Cardiac fibroblast (primary cell): ENCODE data around the gene FAM50A.

Source experiments
- DNase-seq, 2 donors: peaks; one replicate each; pipeline versions ENCODE4 v3.0.0 to v3.0.0-alpha.2; 2010; ENCODE audit warnings: low read depth in 2 of 2
- H3K4me3 ChIP-seq, 2 donors: replicated peaks in 1 of 2; 1 replicate in 1 of 2; 2 replicates in 1 of 2; pipeline ENCODE4 v1.5.1; 2011; ENCODE audit warnings: low read depth in 2 of 2, low read length in 2 of 2, mild to moderate bottlenecking in 2 of 2, moderate library complexity in 1 of 2
- CTCF ChIP-seq: IDR thresholded peaks from one replicate; pipeline ENCODE4 v1.5.1; 2011; ENCODE audit warnings: low read depth, mild to moderate bottlenecking, low read length, inconsistent platforms

Gene FAM50A

GRCh38 chrX:154469880-154470279 is 25.9 kb downstream of the FAM50A start:
- no peak for TF ChIP-seq CTCF
- DNase-seq: no peak
- no peak overlapping the region for H3K4me3 ChIP-seq

- H3K4me3 ChIP-seq: no peak overlapping the region
- DNase-seq: no peak
- no peak for TF ChIP-seq CTCF
Measured at GRCh38 chrX:154470434-154470833, 26.5 kb downstream of the FAM50A start.

- TF ChIP-seq CTCF: no peak
- no peak for DNase-seq
- H3K4me3 ChIP-seq: no peak overlapping the region
Measured at GRCh38 chrX:154470914-154471568, 27.1 kb downstream of the FAM50A start.

- H3K4me3 ChIP-seq: no peak overlapping the region
- TF ChIP-seq CTCF: no peak
- DNase-seq: no peak
Measured at GRCh38 chrX:154471839-154472684, 28.1 kb downstream of the FAM50A start.

- TF ChIP-seq CTCF: no peak
- no peak overlapping the region for H3K4me3 ChIP-seq
- DNase-seq: no peak
Measured at GRCh38 chrX:154472685-154473632, 29.0 kb downstream of the FAM50A start.

GRCh38 chrX:154473683-154474082 is 29.7 kb downstream of the FAM50A start:
- DNase-seq: no peak
- TF ChIP-seq CTCF: no peak
- no peak overlapping the region for H3K4me3 ChIP-seq
